Stimulated activated CD4-positive, alpha-beta T cell treated with anti-CD3 and anti-CD28 coated beads, Interleukin-2, amount 100 ng/mL, for 48 hours (primary cell): Measurements from ENCODE around the gene OR2H1.

Experiments used
- DNase-seq, 2 donors: peaks; one replicate each; pipeline ENCODE4 v3.0.0-alpha.2; 2020

The OR2H1 gene

DNA sequence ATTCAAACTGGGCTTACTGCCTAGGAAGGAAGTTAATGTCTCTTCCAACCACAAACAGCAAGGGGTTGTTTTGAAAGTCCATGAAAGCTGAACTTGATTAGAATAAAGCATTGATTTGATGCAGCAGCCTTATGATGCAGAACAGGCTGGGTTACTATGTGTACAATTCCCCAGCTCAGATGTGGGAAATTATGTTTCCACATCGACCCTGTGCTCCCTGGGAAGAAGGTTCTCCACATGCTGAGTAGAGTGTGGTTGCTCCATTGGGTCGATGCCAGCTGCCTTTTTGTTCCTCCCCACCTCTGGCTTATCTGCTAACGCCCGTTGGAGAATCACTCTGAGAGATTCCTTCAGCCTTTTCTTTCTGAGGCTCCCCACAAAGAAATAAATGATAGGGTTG, 29.6 kb downstream of the OR2H1 start:
- no peak for DNase-seq

DNA sequence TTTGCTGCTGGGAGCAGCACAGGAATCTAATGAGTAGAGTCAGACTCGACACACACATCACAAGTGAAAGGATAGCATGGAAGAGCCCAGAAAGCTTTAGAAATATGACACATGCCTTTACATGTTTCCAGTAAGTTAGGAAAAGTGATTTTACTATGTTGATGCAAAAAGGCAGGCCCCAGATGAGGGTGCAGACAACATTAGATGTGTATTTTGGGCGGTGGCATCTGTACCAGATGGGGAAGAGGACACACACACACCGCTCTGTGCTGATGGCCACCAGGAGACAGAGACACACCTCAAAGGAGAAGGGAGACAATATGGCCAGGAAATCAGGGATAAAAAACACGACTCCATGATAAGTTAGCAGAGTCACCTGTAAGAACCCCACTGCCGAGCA, 30.2 kb downstream of the OR2H1 start:
- no peak for DNase-seq

DNA sequence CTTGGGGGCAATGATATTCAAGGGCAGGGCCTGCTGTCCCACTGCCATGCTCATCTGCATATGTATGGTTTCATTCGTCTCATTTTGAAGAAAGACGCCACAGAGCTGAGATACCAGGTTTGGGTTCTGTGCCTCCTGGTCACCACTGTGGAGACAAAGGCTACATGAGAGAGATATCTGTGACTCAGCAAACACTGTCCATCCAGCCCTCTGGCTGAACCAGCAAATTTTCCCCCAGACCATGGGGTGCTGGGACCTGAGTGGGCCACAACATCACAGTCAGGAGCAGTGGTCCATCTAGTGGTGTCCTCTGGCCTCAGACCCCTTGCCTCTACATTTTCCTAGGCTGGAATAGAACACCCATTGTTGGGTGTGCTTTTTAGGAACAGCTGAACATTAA, 30.7 kb downstream of the OR2H1 start, which contains the start of gene MAS1L:
Gene MAS1L, minus strand, starts transcription at position 297 of the 400 bp plus-strand sequence. Its CDS starts 54 bp downstream, at position 243.
- DNase-seq: no peak

DNA sequence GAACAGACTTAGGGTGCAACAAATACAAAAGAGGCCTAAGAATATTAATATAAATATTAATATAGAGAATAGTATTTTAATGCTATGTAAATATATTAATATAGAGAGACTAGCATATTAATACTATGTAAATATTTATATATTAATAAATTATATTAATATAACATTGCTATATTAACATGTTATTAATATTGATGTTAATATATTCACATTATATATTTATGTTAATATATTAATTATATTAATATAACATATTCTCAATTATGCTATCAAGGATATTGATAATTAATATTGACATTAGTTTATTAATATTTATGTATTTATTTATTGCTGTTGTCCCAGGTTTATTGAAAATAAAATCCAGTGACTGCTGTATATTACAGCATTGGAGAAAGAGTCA, 31.9 kb downstream of the OR2H1 start:
- no peak for DNase-seq

DNA sequence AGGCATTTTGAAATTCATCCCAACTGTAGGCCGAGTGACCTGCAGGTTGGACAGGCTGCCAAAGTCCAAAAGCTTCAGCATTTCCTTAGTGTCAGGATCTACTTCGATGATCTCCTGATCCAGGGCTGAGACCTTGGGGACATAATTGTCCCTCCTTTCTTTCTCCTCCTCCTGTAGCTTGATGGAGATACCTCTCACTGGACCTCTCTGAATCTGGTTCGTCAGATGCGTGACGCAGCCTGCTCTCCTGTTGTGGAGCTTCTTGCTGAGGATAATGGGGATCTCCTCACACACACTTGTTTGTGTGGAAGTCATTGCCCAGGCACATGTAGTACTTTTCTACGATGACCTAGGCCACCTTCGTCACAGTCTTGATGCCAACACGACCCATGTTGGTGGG, 32.3 kb downstream of the OR2H1 start:
- no peak for DNase-seq

DNA sequence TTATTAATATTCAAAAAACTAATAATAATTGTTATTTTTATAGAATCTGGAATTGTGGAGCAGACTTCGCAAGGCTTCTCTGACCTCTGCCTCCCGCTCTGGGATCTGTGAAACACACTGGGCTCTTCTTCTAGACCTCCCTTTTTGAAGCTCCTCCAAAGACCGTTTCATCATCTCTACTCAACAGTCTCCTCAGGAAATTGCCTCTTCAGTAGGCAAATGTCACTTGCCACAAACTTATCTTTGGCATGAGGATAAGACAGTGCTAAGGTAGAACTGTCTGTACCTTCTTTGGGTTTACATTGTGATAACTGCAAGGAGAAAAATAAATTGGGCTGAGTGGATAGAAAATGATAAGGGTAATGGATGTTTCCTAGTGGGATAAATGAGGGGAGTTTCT, 33.1 kb downstream of the OR2H1 start:
- no peak for DNase-seq

DNA sequence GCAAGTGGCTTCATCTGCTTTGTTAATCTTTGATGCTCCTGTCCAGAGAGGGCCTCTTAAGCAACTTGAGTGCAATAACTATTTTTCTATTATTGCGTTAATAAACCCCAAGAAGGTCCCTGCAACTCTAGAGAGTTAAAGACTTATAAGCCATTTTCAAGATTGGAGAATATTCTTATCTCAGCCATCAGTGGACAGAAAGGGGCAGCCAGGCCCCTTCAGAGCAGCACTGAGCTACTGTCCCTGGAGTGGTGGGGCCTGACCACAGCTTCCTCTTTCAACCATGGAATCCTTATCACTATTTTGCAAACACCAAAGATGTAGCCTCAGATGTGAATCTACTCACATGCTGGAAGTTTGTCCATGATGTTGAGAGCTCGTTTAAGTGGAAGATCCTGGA, 33.6 kb downstream of the OR2H1 start:
- DNase-seq: no peak

DNA sequence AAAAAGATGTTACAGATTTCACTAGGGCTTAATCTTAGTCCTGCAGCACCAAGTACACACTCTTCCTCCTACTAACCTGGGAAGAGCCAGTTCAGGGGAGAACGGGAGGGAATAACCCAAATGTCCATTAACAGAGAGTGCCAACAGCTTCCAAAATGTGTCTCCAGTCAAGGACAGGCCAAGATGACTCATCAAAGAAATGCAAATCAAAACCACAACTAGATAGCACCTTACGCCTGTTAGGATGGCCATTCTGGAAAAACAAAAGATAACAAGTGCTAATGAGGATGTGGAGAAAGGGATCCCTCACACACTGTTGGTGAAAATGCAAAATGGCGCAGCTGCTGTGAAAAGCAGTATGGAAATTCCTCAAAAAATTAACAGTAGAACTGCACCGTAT, 34.6 kb downstream of the OR2H1 start:
- DNase-seq: no peak

DNA sequence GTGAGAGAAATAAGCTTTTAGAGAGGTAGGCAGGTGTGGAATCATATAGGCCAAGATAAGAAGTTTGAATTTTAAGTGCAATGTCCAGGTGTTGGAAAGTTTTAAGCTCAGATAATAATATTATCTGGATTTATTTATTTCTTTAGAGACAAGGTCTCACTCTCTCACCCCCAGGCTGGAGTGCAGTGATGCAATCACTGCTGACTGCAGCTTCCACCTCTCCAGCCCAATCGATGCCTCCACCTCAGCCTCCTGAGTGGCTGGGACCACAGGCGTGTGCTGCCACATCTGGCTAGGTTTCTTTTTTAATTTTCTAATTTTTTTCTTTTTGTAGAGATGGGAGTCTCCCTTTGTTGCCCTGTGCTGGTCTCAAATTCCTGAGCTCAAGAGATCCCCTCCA, 36.3 kb downstream of the OR2H1 start:
- DNase-seq: no peak

DNA sequence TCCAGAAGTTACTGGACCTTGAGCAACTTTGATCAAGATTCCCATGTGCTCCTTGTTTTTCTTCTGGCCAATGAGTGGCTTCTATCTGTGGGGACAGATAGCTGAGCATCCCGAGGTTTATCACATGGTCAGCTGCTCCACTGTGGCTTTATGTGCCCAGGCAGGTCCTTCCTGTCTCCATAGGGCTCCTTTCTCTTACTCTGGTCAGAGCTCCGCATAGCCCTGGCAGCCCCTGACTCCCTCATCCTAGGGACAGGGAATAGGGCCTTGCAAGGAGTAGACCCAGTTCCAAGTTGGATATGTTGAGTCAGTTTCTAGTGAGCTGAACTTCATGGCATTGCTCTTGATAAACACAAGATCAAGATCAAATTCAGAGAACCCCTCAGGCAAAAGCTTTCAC, 37.2 kb downstream of the OR2H1 start:
- DNase-seq: no peak

DNA sequence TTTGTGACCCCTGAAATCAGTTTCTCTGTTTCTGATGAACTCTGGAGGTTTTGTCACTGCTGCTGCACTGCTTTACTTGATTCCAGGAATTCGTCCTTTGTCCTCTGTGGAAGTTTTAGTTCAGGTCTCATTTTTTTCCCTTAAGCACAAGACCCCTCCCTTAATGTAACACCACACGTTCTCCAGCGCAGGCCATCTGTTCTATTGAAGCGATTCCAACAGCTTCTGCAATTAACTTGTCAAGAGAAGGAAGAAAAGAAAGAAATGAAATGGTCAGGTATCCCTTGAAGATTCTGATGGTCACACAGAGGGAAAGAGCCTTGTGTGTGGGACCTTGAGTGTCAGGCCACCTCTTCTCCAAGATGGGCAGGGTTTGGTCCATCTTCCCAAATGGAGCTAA, 38.6 kb downstream of the OR2H1 start:
- no peak for DNase-seq

DNA sequence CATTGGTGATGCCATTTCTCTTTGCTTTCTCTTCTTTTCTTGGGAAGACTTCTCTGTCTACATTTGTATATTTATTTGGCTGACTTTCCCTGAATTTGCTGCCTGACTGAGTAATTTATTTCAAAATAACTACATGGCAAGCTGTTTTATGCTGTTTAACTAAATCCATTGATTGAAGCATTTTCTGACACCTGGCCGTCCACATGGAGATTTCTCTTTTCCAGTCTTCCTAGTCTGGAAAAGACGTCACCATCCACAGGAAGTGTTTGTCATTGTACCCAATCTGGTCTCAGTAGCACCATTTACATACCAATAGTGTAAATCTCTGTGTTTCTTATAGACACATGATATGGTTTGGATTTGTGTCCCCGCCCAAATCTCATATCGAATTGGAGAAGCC, 40.0 kb downstream of the OR2H1 start:
- no peak for DNase-seq

DNA sequence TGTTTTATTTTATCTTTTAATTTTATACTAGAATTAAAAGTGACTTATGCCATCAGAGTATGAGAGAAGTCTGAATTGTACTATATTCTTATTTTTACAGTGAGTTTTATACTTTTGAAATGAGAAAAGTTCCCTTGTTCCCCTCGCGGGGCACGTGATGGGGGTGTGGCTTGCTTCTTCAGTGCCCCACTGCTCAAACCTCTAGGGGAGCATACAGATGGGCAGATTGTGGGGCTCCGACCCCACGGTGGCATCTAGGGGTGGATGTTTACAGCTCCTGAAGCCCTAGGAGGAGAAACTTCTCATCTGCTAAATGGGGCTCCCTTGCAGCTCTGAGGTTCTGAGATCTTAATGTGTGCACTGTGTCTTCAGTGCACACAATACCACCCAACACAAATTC, 42.7 kb downstream of the OR2H1 start:
- DNase-seq: no peak

DNA sequence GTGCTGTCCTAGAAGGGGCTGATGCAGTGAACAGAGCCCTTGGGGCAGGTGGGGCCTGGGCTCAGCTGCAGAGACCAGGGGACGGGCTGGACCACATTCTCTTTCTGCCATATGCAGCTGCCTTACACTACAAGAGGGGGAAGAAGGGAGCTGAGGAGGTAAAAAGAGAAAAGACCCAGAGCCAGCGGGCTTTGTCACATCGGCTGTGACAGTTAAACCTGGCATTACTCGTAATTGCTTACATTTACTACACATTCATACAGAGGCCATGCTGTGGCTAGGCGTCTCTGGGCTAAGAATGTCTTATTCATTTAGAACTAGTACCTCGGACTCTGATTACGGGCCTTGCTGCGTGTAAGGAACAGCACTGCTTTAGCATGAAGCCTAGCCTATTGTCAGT, 43.6 kb downstream of the OR2H1 start:
- no peak for DNase-seq

DNA sequence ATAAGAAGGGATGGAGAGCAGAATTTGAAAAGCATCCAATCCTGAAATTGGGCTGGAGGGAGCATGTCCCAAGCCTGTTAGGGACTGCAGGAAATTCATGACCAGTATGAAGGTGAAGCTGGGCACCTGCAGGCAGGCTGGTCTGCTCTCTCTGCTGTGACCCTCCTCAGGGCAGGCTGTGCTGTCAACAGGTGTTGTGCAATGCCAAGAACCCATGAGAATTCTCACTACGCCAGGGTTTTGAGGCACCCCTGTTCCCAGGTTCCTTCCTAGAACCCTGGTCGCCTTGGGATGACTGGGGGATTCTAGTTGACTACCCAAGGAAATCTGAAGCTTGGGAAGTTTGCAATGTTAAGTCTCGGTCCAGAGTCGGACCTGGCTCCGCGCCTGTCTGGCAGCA, 44.2 kb downstream of the OR2H1 start:
- DNase-seq: no peak

DNA sequence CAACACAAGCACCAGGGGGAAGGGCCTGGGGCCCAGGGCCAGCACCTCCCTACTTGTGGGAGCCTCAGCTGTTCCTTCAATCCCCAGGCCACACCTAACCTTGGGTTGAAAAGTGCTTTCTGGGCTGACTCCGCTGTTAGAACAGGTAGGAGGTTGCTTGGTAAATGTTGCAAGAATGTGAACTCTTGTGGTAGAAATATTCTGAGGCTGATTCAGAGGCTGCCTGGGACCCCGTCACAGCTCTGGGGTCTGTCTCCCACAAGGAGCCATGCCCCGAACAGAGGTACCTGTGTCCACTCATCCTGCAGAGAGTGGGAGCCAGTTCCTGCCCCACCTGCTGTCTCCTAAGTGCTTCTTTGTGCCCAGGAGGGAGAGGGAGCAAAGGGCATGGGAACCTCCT, 45.2 kb downstream of the OR2H1 start:
- DNase-seq: no peak

DNA sequence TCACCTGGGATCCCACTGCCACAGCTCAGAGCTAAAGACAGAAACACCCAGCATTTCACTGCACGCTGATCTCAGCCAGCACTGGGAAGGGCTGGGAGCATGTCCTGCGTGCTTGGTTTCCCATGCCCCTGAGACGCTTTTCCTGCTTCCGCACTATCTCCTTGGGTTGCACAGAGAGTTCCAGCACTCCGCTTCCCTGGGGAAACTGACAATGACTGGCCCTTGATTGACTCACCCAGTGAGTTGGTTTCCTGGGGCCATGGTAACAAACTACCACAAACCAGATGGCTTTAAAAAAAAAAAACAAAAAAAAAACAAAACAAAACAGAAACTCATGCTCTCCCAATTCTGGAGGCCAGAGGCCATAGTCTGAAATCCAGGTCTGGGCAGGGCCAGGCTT, 45.6 kb downstream of the OR2H1 start:
- DNase-seq: no peak

DNA sequence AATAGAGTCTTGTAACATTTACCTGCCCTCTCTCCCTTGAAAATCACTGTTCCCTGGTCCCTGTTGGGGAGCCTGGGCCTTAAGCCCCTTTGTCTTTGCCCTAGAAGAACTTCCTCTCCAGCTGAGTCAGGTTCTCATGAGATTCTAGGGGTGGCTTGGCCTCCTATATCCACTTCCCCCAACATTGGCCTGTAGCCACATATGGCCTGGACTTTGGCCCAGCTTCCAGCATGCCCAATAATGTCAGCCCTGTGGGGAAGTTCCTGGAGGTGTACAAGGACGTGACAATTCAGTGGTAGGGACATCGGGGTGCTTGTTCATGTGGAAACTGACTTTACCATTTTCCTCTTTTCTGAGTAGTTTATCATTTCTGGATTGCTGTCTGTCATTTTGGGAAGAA, 48.0 kb downstream of the OR2H1 start:
- DNase-seq: no peak

DNA sequence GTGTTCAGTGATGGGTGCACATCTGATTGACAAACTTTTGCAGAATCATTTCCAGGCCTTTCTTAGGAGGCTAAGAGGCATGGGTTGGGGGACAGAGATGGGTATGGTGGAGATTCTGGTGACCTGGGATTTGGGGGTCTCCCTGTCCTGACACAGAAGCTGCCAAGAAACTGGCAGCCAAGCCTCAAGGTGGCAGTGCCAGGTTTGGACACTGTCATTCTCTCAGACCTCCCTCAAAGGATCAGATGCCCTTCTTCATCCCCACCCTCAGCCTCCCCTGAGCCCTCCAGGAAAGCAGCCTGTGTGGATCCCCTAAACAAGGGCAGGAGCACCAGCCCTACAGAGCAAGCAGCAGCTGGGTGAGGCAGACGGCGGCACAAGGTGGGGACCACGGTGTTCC, 48.9 kb downstream of the OR2H1 start:
- DNase-seq: no peak

DNA sequence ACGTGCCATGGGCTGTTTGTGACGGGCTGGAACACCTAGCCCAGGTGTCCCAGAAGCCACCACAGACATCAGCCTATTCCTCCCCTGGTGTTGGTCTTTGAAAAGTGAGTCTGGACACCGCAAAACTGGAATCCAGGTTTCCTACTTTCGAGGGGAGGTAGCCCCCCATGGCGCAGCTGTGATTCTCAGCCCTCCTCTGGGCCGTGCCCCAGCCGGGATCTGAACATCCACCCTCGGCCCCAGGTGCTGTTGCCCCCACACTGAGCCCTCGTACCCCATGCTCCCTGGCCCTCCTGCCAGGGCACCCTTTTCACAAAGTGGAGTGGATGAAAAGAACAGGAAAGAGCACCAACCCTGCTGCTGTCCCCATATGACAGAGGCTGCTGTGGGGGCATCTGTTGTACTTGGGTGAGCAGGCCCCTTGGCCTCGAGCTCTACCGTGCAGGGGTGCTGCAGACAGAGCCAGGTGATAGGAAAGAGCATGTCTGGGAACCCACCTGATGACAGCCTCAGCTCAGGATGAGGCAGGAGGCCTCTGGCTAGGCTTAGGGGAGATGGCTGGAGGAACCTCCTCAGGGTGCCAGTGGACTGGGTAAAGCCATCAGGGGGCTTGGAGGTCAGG, 49.6 kb downstream of the OR2H1 start:
- no peak for DNase-seq

DNA sequence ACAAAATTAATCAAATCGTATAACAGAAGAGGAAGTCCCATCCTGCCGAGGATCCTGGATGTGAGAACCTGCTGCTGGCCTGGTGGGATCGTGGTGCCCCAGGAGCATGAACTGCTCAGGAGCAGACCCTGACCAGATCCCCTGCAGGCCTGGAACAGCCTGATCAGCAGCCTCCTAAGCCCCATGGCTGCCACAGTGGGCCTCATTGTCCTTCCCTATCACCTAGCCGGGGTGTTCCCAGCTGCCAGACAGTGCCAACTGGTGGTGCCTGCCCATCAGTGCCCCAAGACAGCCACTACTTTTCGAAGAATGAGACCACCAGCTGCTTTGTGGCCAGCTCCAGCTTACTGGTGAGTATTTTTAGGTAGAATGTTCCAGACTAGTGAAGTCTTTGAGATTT, 50.4 kb downstream of the OR2H1 start:
- DNase-seq: no peak

DNA sequence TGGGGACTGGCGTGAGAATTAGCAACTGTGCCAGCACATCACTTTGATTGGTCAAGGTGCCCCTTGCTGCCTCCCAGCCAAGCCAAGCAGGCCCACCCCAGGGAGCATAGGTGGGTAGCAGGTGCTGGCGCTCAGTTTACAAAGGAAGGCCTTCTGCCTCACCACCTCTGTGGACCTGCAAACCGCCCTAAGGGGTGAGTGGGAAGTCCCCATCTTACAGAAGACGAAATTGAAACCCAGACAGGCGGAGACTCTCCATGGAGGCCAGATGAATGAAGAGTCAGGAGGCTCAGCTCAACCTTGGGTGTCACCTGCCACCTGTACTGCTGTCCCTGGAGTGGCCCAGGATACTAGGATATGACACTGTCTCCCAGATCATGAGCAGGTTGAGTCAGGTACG, 52.3 kb downstream of the OR2H1 start:
- DNase-seq: no peak

DNA sequence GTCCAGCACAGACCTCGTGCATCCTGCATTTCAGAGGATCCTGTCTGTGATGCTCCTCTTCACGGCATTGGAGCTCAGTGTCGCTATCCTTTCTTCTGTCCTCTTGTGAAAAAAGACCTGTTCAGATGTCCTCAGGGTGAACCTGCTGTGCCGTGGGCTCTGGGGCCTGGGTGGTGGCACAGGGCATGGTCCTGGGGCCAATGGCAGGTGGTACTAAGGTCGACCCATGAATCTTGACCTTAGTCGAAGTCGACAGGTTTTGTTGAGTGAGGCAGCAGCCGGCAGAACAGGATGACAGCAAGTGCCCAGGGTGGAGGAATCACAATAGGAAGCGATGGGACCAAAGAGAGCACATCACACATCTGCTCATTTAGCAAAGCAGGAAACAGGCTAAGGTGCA, 52.8 kb downstream of the OR2H1 start:
- DNase-seq: no peak

DNA sequence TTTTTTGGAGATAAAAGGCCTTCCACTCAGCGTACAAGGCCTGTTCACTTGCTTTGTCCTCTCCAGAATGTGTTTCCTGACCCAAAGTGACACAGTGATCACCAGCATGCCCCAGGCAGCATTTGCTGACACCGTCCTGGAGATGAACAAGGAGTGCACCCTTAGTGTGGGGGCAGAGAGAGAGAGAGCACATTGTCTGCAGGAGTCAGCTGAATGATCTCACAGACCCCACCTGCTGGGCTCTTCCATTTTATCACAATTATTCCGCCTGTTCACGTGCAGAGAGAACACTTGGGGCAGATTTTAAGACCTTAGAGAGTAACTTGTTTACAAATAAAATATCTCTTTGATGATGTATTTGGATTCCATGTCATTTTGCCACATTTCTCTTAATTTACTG, 53.2 kb downstream of the OR2H1 start:
- DNase-seq: no peak

DNA sequence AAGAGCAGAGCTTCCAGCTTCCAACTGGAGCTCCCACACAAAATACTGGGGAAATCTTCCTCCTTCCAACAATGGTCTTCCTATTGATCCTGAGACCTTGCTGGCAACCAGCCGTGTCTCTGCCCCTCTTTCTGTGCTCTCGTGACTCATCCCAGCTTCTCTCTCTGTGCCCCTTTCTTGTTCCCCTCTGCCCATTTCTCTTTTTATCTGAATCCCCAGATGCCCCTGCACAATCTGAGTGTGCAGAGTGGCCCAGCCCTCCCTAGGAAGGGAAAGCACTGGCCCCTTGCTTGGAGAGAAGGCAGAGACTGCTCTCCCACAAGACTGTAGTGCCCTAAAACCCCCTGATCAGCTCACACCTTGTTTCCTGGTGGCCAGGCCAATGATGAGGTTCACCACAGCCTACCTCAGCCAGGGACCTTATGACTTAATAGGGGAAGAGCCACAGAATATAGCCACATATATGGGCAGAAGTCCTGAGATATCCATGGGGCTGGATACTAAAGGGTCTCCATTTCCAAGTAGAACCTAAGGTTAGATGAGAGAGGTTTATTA, 53.9 kb downstream of the OR2H1 start:
- no peak for DNase-seq
